Retinal pigment epithelial cell (primary cell): ENCODE results near the gene MYH16.
A peak's percentile ranks its signal among the peaks of the same experiment; 100 is the strongest.
"Not testable (repeated sequence)": the region's sequence is repeated elsewhere in the genome, so short reads cannot be mapped to it uniquely, and the experiment has no call there.

Experiments used
- DNase-seq: peaks from one replicate; pipeline ENCODE4 v3.0.0-alpha.2; 2010; ENCODE audit warnings: low read depth
- H3K4me3 ChIP-seq: 2 replicates; pipeline ENCODE4 v1.5.1; 2011; ENCODE audit warnings: mild to moderate bottlenecking, low read length, control low read depth, moderate library complexity
- CTCF ChIP-seq: conservative IDR thresholded peaks from 2 replicates; pipeline ENCODE4 v1.5.1; 2011; ENCODE audit warnings: low read depth, low read length, control low read depth, inconsistent platforms

The MYH16 gene

GRCh38 chr7:99310004-99310403 is 37.4 kb downstream of the MYH16 start:
- no peak for TF ChIP-seq CTCF
- no peak for DNase-seq
- H3K4me3 ChIP-seq: no peak overlapping the region

- no peak for TF ChIP-seq CTCF
Measured at GRCh38 chr7:99311702-99312101, 39.1 kb downstream of the MYH16 start.

GRCh38 chr7:99312316-99313203 is 39.9 kb downstream of the MYH16 start:
- no peak for DNase-seq
- peak; percentile 94 for TF ChIP-seq CTCF
- H3K4me3 ChIP-seq: no peak overlapping the region

More at GRCh38 chr7:99311702-99312101, 39.1 kb downstream of the MYH16 start:
- DNase-seq: no peak
- H3K4me3 ChIP-seq: no peak overlapping the region

- no peak for TF ChIP-seq CTCF
- DNase-seq: no peak
- no peak overlapping the region for H3K4me3 ChIP-seq
Measured at GRCh38 chr7:99313204-99313573, 40.5 kb downstream of the MYH16 start.

GRCh38 chr7:99314504-99314903 is 41.9 kb downstream of the MYH16 start:
- DNase-seq: no peak
- no peak for TF ChIP-seq CTCF
- H3K4me3 ChIP-seq: no peak overlapping the region

- no peak for DNase-seq
- no peak overlapping the region for H3K4me3 ChIP-seq
- no peak for TF ChIP-seq CTCF
Measured at GRCh38 chr7:99320371-99320770, 47.7 kb downstream of the MYH16 start.

GRCh38 chr7:99322659-99323058 is 50.0 kb downstream of the MYH16 start:
- DNase-seq, H3K4me3 ChIP-seq: not testable (repeated sequence)

- no peak for DNase-seq
- H3K4me3 ChIP-seq: peak overlapping the region; percentile 99
- TF ChIP-seq CTCF: no peak
Measured at GRCh38 chr7:99324559-99324958, 51.9 kb downstream of the MYH16 start.
